SH-SY5Y (cell line): Measurements from ENCODE around the gene SLC23A1.

Source experiments
- GATA2 ChIP-seq: IDR thresholded peaks from 2 replicates; pipeline ENCODE4 v1.6.1; 2011; ENCODE audit warnings: mild to moderate bottlenecking, low read depth, low read length
- GATA3 ChIP-seq: IDR thresholded peaks from 2 replicates; pipeline ENCODE4 v1.6.1; 2011; ENCODE audit warnings: low read depth, mild to moderate bottlenecking, low read length, moderate library complexity

DNA sequence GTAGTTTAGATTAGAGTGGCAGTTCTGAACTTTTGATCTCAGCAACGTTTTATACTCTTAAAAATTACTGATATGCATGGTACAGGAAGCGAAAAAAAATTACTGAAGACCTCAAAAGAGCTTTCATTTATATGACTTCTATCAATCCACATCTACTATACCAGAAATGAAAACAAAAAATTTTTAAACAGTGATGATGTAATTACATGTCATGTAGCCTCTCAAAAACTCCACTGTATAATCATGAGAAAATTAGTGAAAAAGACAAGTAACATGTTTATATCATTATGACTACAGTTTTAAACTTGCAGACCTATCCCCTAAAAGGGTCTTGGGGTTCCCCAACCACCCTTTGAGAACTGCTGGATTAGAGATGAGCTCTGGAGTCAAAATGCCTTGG is 46.9 kb upstream of the SLC23A1 start:
- no peak for TF ChIP-seq GATA2
- no peak for TF ChIP-seq GATA3
